NCI-H128 (cell line): ENCODE measurements around the gene TCF7L2.

Source experiments
- DNase-seq: peaks from one replicate; lab custom pipeline; 2025; ENCODE audit not compliant: unreplicated experiment; lab: John Stamatoyannopoulos, UW

The TCF7L2 gene

GRCh38 chr10:113139699-113140098, 189.7 kb downstream of the TCF7L2 start:
- no peak for DNase-seq

GRCh38 chr10:113140143-113141011, 190.3 kb downstream of the TCF7L2 start:
- DNase-seq = no peak

GRCh38 chr10:113142601-113143362, 192.7 kb downstream of the TCF7L2 start:
- DNase-seq = peak; percentile 0

GRCh38 chr10:113144576-113144975, 194.5 kb downstream of the TCF7L2 start:
- no peak for DNase-seq

- no peak for DNase-seq
These were observed 198.2 kb downstream of the TCF7L2 start for GRCh38 chr10:113148071-113148825.

GRCh38 chr10:113148901-113149300, 198.9 kb downstream of the TCF7L2 start:
- no peak for DNase-seq

- no peak for DNase-seq
These were observed 199.6 kb downstream of the TCF7L2 start for GRCh38 chr10:113149626-113150025.

GRCh38 chr10:113151190-113151666, 201.2 kb downstream of the TCF7L2 start:
- DNase-seq = no peak

GRCh38 chr10:113153493-113154102, 203.6 kb downstream of the TCF7L2 start:
- no peak for DNase-seq

- DNase-seq = no peak
These were observed 207.4 kb downstream of the TCF7L2 start for GRCh38 chr10:113157441-113157840.

- no peak for DNase-seq
These were observed 208.1 kb downstream of the TCF7L2 start for GRCh38 chr10:113158183-113158582.

- no peak for DNase-seq
These were observed 209.5 kb downstream of the TCF7L2 start for GRCh38 chr10:113159563-113159962.

GRCh38 chr10:113160641-113161040, 210.6 kb downstream of the TCF7L2 start:
- DNase-seq = no peak

- DNase-seq = no peak
These were observed 211.0 kb downstream of the TCF7L2 start for GRCh38 chr10:113161066-113161465.

GRCh38 chr10:113162960-113163359, 212.9 kb downstream of the TCF7L2 start:
- DNase-seq = no peak

- no peak for DNase-seq
These were observed 215.6 kb downstream of the TCF7L2 start for GRCh38 chr10:113165673-113166072.

GRCh38 chr10:113167702-113168101, 217.7 kb downstream of the TCF7L2 start:
- DNase-seq = no peak

- DNase-seq = no peak
These were observed 218.5 kb downstream of the TCF7L2 start for GRCh38 chr10:113168584-113168983.

- DNase-seq = no peak
These were observed 219.1 kb downstream of the TCF7L2 start for GRCh38 chr10:113169111-113169510.

GRCh38 chr10:113169853-113170460, 219.9 kb downstream of the TCF7L2 start:
- DNase-seq = no peak
